Measurements from ENCODE around the gene SERPINB3. TPM values are rescaled to one million over a fixed set of nuclear protein-coding genes. Genes with fewer than 3 reads are reported as not detected.

Gene SERPINB3
- 0.09 to 0.21 TPM (median 0.14 TPM) in 3 of 5 replicates, not detected in the others for total RNA-seq (2022; extraction: Qiagen RNA extraction; ENCODE audit: low read depth)

DNA sequence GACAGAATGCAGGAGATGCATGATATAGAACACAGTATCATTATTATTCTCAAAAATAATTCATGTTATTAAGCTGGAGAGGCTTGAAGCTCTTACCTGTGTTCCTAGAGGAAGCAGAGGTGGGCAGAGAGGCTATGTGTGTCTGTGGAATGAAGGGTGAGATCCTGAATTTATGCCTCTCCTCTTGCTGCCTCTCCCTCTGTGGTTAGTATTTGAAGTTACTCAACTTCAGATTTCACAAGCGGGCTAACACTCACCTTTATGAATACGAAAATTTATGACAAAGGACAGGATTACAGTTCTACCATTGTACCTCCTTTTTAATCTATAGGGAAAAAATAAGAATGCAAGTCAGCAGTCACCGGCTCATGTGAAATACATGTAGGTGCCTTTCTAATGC is at the start of gene SERPINB3:
TSS of gene SERPINB3 (minus strand) at position 144 of the 400 bp plus-strand sequence. CDS start 677 bp downstream, outside the sequence.

DNA sequence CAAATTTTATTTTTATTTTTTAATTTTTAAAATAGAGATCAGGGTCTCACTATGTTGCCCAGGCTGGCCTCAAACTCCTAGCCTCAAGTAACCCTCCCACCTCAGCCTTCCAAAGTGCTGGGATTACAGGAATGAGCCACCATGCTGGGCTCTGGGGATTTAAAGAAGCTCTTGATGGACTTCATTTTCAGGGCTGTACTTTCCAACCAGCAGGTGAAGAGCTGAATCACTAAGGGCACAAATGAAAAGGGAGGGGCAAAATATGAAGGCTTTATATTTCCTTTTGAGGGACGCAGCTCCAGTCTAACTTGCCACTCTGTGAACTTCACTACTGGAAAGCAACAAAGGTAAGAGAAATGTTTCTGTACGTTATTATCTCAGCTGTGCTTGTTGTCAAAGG is 41.0 kb upstream of the SERPINB3 start, which contains the start of gene SERPINB11:
TSS of gene SERPINB11 (plus strand) at position 301 of the 400 bp plus-strand sequence. CDS start 7,234 bp downstream, outside the sequence.

DNA sequence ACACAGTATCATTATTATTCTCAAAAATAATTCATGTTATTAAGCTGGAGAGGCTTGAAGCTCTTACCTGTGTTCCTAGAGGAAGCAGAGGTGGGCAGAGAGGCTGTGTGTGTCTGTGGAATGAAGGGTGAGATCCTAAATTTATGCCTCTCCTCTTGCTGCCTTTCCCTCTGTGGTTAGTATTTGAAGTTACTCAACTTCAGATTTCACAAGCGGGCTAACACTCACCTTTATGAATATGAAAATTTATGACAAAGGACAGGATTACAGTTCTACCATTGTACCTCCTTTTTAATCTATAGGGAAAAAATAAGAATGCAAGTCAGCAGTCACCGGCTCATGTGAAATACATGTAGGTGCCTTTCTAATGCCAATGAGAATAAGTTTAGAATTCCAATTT is 17.6 kb downstream of the SERPINB3 start, which contains the start of gene SERPINB4:
TSS of gene SERPINB4 (minus strand) at position 115 of the 400 bp plus-strand sequence. CDS start 679 bp downstream, outside the sequence.

Other genes starting within 250 kb of the SERPINB3 start
- gene VPS4B, start 239.4 kb downstream of the SERPINB3 start, total RNA-seq (2022; extraction: Qiagen RNA extraction; ENCODE audit: low read depth), result 18.5 to 24.2 TPM (median 20.6 TPM) in 5 replicates
- gene SERPINB5, start 184.9 kb downstream of the SERPINB3 start, total RNA-seq (2022; extraction: Qiagen RNA extraction; ENCODE audit: low read depth), result 0.05 to 0.11 TPM (median 0.07 TPM) in 3 of 5 replicates, not detected in the others
- not detected in 5 replicates for gene SERPINB12, start 119.5 kb downstream of the SERPINB3 start, total RNA-seq (2022; extraction: Qiagen RNA extraction; ENCODE audit: low read depth)
- gene SERPINB13, start 74.5 kb downstream of the SERPINB3 start, total RNA-seq (2022; extraction: Qiagen RNA extraction; ENCODE audit: low read depth), result not detected in 5 replicates
- gene SERPINB4, start 17.6 kb downstream of the SERPINB3 start, total RNA-seq (2022; extraction: Qiagen RNA extraction; ENCODE audit: low read depth), result 0.11 to 0.18 TPM (median 0.15 TPM) in 4 of 5 replicates, not detected in the other
- gene SERPINB11, start 41.1 kb upstream of the SERPINB3 start, total RNA-seq (2022; extraction: Qiagen RNA extraction; ENCODE audit: low read depth), result 0.22 TPM in 1 of 5 replicates, not detected in the others
- gene SERPINB7, start 113.5 kb upstream of the SERPINB3 start, total RNA-seq (2022; extraction: Qiagen RNA extraction; ENCODE audit: low read depth), result 1.8 to 2.7 TPM (median 2.3 TPM) in 5 replicates
- 0.17 TPM in 1 of 5 replicates, not detected in the others for gene SERPINB2, start 225.8 kb upstream of the SERPINB3 start, total RNA-seq (2022; extraction: Qiagen RNA extraction; ENCODE audit: low read depth)
- not detected in 5 replicates for gene SERPINB10, start 246.1 kb upstream of the SERPINB3 start, total RNA-seq (2022; extraction: Qiagen RNA extraction; ENCODE audit: low read depth)